Bronchial epithelial cell (primary cell): Measurements from ENCODE around the gene FAM53A. TPM values are rescaled to one million over a fixed set of nuclear protein-coding genes. Genes with fewer than 3 reads are reported as not detected.
A peak's percentile ranks its signal among the peaks of the same experiment; 100 is the strongest.

ENCODE experiments used
- DNase-seq: peaks from one replicate; pipeline ENCODE4 v3.0.0-alpha.2; 2010; ENCODE audit warnings: low read depth
- FAIRE-seq: peaks from 2 replicates; lab custom pipeline; 2011; peaks lifted over from hg19 to GRCh38; lab: Jason Lieb, UNC
- H3K27me3 ChIP-seq: 2 replicates; pipeline ENCODE4 v1.5.1; 2011; ENCODE audit warnings: low read length; ENCODE audit not compliant: control insufficient read depth, insufficient read depth
- H3K36me3 ChIP-seq: 2 replicates; pipeline ENCODE4 v1.5.1; 2011; ENCODE audit warnings: low read length; ENCODE audit not compliant: control insufficient read depth, insufficient read depth
- H3K4me3 ChIP-seq: 2 replicates; pipeline ENCODE4 v1.5.1; 2011; ENCODE audit warnings: mild to moderate bottlenecking, low read depth, low read length, control low read depth
- CTCF ChIP-seq: IDR thresholded peaks from 2 replicates; pipeline ENCODE4 v1.5.1; 2011; ENCODE audit warnings: mild to moderate bottlenecking, moderate library complexity, low read length, control low read depth, inconsistent platforms; ENCODE audit not compliant: insufficient read depth, severe bottlenecking
- total RNA-seq: library from RNA; depleted of rRNA; stranded (reverse); fragments of >200 nt; gene quantifications from 2 replicates; pipeline ENCODE4 v1.2.1, GENCODE V29; 2014

The FAM53A gene
- total RNA-seq, 1 donor from 2014 or later = 0.79 TPM

- TF ChIP-seq CTCF = no peak
- no peak for DNase-seq
- FAIRE-seq = no peak
- Histone ChIP-seq H3K27me3 (no peaks in the 10 kb centered on the region), H3K4me3 (no peak overlapping the region), H3K36me3 (no peaks in the 10 kb centered on the region)
Observed at GRCh38 chr4:1592068-1592708, 91.9 kb downstream of the FAM53A start.

DNA sequence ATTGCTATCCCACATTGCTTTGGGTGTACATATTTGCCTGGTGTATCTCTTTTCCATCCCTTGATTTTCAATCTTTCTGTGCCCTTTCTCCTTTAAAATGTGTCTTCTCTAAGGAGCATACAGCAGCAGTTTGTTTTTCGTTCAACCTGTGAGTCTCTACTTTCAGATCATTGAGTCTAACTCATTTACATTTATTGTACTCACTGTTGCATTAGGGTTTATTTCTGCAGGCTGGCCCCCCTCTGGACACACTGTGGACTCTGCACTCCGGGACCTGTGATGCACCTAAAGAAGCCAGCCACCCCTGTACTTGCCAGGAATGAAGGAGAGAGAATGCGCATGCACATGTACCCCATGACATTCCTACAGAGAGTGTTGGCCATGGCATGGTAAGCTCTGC lies 93.0 kb downstream of the FAM53A start:
- no peaks in the 10 kb centered on the region for H3K36me3 ChIP-seq
- DNase-seq (no peak), FAIRE-seq (no peak)
- no peaks in the 10 kb centered on the region for H3K27me3 ChIP-seq
- no peak overlapping the region for H3K4me3 ChIP-seq
- no peak for TF ChIP-seq CTCF

GRCh38 chr4:1590244-1590643 lies 93.9 kb downstream of the FAM53A start:
- no peaks in the 10 kb centered on the region for H3K27me3 ChIP-seq
- no peaks in the 10 kb centered on the region for H3K36me3 ChIP-seq
- no peak for TF ChIP-seq CTCF
- H3K4me3 ChIP-seq = no peak overlapping the region
- FAIRE-seq = peak; percentile 60
- DNase-seq = no peak

Other genes with a start within 250 kb of the FAM53A start
- gene SLBP, start 28.0 kb upstream of the FAM53A start, total RNA-seq = 55.6 and 62.9 TPM in 2 replicates
- gene TMEM129, start 37.0 kb upstream of the FAM53A start, total RNA-seq = 20.0 and 34.4 TPM in 2 replicates
- gene TACC3, start 37.2 kb upstream of the FAM53A start, total RNA-seq = 1.2 and 3.4 TPM in 2 replicates
- 29.0 and 133 TPM in 2 replicates for gene FGFR3, start 109.0 kb upstream of the FAM53A start, total RNA-seq
- 109 and 176 TPM in 2 replicates for gene LETM1, start 171.8 kb upstream of the FAM53A start, total RNA-seq
- gene NSD2, start 187.1 kb upstream of the FAM53A start, total RNA-seq = 43.4 and 48.1 TPM in 2 replicates